NCI-H2196 (cell line): ENCODE results near the gene ARHGEF33.
A peak's percentile ranks its signal among the peaks of the same experiment; 100 is the strongest.
"Not testable (repeated sequence)": the region's sequence is repeated elsewhere in the genome, so short reads cannot be mapped to it uniquely, and the experiment has no call there.

Experiments used
- DNase-seq: peaks from one replicate; lab custom pipeline; 2025; ENCODE audit not compliant: unreplicated experiment; lab: John Stamatoyannopoulos, UW

ARHGEF33 gene

DNA sequence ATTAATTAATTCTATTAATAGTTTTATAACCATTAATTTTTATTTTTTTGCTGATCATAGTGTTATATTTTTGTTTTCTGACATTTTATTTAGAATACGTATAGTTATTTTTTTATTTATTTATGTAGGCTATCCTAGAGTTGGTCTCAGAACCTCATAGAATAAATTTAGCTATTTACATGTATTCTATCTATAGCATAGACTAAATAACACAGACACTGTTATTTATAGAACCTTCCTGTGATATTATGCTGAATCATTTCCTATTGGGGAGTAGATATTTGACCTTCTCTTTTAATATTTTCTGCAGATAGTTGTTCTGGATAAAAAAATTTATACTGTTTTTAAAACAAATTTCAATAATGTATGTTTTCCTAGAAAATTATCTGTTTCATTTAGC, 20.2 kb downstream of the ARHGEF33 start:
- DNase-seq: no peak

DNA sequence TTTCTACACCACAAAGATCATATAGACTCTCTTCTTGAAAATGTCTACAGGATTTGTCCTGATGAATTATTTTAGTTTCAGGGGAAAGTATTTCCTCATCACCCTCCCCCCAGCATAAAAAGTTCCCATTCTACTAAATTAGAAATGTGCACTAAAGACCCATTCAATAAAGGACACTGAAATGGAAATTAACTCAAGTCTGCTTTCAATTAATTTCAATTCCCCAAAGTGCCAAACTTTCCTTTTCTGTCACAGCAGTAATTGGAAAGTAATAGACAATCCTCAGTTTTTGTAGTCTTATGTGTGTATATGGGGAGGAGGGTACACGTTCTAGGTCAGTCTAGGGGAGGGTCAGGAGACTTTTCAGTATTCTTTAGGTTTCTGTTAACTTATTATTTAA, 21.5 kb downstream of the ARHGEF33 start:
- no peak for DNase-seq

DNA sequence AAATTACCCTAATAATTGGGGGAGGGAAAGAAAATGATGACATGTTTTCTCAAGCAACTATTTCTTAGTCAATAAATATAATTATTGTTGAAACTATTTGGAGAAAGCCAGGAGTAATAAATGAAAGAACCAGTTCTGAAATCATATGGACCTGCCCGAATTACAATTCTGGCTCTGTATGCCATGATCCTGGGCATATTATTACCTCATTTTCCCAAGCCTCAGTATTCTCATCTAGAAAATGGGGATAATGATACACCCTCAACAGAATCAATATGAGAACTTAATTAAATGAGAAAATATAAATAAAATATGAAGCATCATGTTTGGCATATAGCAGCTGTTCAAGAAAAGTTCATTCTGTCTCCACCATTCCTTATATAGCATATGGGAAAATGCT, 22.9 kb downstream of the ARHGEF33 start:
- DNase-seq: no peak

DNA sequence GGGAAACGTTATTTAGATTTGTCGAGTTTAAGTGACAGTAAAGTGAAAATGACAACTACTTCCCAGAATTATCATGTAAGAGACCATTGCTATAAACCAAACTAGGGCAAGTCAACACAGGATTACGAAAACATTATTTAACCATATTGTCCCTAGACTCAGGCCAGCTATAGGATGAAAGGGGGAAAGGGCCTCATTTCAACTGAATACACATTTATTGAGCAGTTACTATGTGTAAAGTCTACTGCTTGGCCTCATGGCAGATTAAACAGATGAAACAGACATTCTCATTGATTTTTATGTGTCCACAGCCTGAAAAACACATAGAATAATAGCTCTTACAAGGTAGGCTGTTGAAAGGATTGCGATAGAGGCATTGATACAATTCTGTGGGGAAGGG, 32.7 kb downstream of the ARHGEF33 start:
- no peak for DNase-seq

DNA sequence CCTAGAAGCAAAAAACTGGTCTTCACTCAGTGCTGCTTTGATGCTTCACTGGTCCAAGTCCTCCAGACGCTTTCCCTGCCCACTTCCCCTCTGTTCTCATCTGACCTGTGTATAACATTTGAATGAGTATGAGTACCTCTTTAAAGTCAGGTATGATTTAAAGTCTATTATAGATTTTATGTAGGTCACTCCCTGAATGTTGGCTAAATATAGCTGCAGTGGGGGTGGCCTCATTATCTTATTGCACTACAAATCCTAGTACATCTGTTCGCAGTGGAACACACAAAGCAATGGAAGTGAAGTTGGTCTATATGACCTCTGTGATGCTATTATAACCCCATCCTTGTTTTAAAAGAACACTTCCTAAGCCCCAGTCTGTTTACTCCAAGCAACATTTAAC, 33.2 kb downstream of the ARHGEF33 start:
- no peak for DNase-seq

DNA sequence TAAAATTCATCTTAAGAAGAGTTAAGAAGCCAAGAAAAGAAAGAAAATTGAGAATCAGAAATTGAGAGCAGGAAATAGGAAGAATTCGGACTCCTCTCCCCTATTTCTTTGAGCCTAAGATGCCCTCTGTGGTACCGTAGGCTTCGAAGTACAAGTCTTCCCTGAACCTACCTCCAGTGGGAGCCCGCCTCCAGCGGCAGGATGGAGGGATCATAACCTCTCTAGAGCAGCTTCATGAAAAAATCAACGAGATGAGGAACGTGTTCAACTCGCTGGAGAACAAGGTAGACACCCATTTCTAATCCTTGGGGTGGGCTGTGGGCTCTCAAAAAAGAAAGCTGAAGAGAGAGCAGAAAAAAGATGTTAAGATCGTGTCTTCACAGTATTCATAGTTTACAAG, 36.3 kb downstream of the ARHGEF33 start:
- DNase-seq: no peak

DNA sequence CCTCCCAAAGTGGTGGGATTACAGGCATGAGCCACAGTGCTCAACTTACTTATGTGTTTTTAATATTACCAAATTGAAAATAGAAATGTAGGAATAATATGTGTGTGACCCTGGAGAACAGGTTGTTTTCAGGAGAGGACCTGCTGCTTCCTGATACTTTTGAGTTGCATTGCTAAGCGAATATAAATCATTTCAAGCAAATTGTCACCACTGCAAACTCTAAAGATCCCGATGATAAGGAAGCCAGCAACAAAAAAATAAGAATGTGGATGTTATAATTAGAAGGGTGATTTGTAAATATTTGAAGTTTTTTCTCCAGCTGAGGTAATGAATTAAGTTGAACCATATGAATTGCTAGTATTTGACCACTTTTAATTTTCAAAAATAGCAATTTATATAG, 40.9 kb downstream of the ARHGEF33 start:
- no peak for DNase-seq

DNA sequence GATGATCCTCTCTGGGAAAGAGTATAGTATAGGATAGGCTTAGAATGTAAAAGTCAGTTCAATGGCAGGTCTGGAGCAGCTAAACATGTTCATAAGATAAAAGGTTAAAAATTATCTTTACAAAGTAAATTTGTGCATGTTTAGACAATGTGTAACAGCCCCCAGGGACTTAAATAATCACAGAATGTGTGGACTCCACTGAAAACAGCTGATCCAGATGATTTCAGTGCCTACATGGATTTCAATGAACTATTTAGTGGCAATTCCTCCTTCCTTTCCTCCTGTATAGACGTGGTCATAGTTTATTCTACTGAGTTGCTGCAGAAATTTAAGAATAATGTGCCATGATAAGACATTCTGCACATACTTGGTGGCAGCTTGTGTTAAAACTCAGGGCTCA, 42.9 kb downstream of the ARHGEF33 start:
- no peak for DNase-seq

DNA sequence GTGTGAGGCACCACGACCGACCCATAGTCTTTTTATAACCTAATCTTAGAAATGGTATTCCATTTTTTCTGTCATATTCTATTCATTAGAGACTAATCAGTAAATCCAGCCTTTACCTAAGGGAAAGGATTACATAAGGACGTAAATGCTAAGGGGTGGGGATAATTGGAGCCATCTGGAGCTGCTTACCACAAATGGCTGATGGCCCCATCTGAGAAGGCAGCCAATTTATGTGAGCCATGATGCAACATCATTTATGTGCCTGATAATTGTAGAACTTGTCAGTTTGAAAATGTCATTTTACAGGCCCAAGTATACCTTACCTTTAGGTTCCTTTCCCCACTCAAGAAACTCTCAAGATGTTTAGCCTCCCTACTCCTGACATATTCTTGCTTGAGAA, 44.0 kb downstream of the ARHGEF33 start:
- DNase-seq: no peak

DNA sequence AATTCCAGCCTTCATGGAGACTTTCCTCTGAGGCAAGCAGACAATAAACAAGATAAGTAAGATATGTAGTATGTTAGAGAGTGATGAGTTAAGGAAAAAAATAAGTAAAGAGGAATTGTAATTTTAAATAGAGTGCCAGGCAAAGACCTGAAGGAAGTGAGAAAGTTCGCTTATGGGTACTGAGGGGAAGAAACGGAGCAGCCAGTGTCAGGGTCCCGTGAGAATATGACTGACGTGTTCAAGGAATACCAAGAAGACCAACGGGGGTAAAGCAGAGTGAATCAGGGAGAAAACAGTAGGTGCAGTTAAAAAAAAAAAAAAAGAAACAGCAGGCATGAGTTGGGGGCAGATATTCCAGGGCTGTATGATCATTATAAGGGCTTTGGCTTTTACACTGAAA, 45.1 kb downstream of the ARHGEF33 start:
- no peak for DNase-seq

DNA sequence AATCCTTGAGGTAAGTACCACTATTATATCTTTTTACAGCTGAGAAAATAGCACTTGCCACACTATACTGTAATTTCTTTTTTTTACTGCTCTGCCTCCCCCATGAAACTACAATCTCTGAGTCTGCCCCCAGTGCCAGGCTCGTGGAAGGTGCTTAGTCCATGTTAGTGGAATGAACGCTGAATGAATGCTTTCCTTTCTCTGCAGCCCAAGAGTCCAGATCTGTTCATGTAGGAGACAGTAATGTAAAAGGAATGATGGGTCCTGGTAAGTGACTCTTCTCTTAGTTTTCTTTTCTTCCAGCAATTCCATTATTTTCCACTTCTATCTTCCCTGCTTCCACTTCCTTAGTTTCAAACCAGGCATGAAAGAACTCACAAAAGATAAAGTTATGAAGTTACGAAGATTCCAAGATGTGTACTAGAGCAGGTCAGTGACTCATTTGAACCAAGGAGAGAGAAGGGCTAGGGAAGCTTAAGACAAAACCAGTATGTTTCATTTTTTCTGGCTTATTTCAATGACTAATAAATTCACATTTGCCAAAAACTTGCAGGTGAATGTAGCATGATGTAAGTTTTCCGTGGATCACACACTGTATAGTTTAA, 46.0 kb downstream of the ARHGEF33 start:
- no peak for DNase-seq

DNA sequence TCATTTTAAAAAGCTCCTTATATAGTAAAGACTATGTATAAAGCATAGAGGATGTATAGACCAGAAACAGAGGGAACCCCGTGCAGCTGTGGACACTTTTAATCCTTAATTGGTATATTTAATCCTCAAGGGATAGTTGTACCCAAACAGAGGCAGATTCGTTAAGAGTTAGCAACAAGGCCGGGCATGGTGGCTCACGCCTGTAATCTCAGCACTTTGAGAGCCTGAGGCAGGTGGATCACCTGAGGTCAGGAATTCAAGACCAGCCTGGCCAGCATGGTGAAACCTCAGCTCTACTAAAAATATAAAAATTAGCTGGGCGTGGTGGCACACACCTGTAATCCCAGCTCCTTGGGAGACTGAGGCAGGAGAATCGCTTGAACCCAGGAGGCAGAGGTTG, 46.8 kb downstream of the ARHGEF33 start:
- DNase-seq: not testable (repeated sequence)

DNA sequence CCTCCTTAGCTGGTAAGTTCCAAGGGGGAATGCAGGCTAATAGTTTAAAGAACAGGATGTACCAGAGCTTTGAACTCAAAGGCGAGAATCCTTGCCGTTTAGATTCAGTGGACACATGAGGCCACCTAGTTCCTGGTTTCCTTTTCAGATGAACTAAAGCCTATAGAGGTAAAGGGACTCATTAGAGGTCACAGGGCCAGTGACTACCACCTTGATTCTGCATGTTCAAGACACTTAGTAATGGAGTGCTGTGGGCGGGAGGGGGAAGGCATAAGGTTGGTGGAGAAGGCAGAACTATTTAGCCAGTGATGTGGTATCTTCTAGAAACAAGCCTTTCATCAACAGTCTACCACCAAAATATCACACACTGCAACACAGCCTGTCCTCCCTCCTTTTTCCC, 47.9 kb downstream of the ARHGEF33 start:
- DNase-seq: no peak

DNA sequence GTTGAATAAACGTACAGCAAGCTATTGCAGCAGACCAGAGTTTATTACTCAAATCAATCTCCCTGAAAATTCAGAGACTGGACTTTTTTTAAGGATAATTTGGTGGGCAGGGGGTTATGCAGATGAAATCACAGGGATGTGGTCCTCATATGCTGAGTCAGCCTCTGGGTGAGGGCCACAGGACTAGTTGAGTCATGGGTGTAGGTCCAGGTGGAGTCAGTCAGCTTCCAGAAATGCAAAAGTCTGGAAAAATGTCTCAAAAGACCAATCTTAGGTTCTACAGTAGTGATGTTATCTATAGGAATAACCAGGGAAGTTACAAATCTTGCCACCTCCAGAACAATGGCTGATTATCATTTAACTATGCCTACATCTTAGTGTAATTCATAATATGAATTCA, 51.1 kb downstream of the ARHGEF33 start:
- DNase-seq: no peak

DNA sequence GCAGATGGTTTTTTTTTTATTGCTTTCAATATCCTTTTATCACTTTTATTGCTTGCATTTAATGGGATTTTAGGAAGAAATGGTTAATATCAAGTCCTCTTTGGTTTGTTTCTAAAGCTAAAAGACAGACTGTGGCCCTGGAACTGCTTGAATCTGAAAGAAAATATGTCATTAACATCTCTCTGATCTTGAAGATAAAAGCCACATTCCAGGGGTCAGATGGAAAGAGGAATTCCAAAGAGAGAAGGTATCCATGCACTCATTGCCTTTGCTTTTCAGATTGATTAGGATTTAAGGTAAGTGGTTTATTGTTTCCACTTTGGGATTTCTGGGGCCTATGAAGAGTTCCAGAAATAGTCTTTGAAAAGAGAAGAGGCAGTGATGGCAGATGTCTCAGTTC, 54.1 kb downstream of the ARHGEF33 start:
- no peak for DNase-seq

DNA sequence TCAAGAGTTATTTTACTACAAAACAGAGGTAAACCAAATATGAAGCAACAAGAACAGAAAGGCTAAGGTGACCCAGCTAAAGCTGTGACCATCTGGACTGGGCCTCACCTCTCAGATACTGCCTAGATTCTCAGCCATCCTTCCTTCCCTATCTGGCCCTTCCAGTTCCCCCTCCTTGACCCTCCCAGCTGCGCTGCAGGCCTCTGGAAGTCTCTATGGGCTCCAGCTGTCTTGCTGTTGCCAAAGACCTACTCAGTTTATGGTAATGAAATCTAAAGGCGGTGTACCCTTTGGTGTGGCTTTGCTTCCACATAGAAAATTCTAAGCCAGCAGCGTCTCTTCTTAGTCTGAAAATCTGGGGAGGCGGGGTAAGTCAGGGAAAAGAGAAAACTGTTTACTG, 55.7 kb downstream of the ARHGEF33 start:
- no peak for DNase-seq

DNA sequence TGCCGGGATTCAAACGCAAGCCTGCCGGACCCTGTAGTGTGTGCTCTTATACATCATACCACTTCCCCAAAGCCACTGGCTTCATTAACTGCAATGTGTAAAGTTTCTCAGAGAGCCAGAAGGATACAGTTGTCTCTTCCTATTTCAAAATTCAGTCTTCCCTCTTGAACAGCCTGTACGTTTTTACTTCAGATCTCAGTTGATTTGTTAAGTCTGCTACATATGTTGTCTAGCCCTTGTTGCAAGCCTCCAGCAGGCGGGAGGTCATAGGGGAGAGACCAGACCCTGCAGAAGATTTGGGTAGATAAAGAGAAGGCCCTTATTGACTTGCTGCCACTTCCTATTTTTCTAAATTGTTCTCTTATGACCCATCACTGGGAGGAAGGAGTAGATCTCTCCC, 56.2 kb downstream of the ARHGEF33 start:
- DNase-seq: no peak

DNA sequence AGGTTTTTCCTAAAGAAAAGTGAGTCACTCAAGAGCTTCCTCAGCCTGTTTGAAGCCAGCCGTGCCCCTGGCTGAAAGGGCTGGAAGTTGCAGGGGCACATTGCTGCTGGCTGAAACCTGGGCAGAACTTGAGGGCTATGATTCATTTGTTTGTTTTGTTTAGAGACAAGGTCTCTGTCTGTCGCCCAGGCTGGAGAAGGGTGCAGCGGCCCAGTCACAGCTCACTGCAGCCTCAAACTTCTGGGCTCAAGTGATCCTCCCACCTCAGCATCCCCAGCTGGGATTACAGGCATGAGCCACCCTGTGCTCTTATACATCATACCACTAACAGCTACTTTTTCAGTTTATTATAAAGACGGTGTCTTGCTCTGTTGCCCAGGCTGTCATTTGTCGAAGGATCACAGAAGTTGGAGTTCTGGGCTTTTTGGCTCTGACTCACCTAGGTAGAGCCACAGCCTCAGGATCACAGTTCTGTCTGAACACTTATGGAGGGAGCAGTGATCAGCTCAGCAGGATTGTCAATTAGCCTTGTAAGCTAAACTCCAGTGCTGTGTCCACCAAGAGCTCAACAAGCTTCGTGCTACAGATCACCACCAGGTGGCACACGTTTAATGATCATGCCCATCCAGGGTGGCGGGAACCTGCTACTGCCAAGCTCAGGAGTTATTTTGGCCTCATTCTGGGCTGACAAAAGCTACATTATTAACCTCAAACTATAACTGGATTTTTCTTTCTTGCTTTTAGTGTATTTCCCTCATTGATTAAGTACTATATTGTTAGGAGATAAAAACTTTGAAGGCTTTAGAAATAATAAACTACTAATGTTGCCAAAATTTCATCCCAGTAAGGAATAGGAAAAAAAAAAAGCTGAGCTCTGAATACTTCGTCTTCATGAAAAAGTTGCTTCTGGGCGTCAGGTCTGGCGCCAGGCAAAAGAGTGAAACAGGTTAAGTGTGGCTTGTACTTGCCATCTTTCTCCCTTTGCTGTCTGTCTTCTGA, 57.9 kb downstream of the ARHGEF33 start:
- peak; percentile 75 for DNase-seq

DNA sequence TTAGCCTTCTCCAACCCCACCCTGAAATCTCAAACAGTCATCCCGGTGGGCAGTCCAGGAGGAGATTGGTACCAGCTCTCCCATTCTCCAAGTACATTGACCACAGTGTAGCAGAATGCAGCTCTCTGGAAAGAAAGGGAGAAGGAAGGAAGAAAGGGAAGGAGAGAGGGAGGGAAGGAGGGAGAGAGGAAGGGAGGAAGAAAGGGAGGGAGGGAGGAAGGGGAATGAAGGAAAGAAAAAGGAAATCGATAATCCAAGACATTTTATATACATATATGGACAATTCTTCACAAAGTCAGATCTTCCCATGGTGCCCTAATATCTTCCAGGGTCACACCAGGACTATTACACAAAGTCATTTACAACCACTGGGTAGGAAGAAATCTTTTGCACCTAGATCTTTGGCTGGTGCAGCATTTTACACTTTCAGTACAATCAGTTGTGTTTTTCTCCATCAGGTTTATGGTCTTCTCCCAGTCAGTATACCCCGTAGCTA, 58.8 kb downstream of the ARHGEF33 start:
- no peak for DNase-seq

DNA sequence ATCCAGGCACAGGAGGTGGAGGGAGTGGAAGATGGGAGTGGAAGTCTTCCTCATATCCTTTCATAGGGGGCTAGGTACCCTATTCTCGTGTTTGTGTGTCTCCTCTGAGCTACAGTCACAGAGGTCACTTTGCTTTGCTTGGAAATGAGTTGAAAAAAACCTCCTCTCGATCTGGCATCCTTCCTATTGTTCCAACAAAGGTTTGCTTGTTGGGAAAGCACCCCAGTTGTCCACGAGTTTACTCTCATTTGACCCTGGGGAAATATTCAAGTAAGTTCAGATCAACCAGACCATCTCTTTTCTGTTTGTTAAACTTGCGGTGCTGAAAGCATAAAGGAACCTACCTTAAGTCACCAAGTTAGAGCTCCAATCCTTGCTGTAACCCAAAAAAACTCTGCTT, 59.3 kb downstream of the ARHGEF33 start:
- DNase-seq: no peak

DNA sequence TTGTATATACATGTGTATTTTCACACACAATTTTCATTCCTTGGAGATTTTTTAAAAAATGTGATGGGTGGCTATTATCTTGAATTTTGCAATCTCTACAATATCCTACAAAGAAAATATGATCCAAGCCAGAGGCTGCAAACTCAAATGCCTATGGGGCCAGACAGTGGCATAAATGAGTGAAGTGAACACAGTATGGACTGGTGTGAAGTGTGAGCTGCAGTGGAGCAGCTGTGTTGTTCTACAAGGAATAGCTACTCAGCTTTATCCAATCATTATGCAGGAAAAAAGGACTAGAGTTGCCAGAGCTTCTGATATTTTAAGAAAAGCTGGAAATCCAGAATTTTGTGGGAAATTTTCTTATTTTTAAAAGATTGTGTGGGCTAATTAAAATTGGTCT, 62.1 kb downstream of the ARHGEF33 start:
- DNase-seq: no peak

DNA sequence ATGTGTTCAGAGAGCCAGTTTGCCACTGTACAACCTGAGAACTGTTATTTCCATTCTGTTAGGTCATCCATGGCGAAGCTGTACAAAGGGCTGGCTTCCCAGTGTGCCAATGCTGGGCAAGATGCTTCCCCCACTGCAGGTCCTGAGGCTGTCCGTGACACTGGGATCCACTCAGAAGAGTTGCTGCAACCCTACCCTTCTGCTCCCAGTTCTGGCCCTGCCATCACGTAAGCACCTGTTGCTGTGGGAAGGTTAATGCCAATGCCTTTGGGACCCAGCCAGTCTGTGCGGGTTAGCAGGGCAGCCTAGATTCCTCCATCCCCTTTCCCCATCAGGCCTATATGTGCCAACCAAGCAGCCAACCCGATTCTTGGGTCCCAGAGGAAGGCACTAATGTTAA, 68.3 kb downstream of the ARHGEF33 start:
- DNase-seq: no peak
